GM18498 (cell line): ENCODE results near the gene TMEM222.

Experiments used
- ATAC-seq: cut with Tn5 transposase; IDR thresholded peaks from one replicate; pipeline ENCODE4 v1.9.1; 2021; ENCODE audit warnings: mild to moderate bottlenecking, moderate library complexity; ENCODE audit not compliant: unreplicated experiment

The TMEM222 gene

DNA sequence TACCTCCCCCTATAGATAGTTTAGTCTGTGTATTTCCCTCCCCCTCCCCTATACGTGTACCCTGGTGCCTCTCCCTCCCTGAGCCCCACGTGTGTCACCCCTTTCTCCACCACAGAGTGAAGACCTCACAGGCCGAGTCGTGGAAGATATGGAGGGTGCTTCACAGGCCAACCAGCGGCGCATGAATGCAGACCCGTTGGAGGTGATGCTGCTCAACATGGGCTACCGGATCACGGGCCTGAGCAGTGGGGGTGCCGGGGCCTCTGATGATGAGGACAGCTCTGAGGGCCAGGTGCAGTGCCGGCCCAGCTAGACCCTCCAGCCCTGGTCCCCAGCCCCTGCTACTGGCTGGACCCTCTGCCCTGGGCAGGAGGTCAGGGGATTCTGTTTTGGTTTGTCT, 15.9 kb upstream of the TMEM222 start:
- ATAC-seq: no peak

DNA sequence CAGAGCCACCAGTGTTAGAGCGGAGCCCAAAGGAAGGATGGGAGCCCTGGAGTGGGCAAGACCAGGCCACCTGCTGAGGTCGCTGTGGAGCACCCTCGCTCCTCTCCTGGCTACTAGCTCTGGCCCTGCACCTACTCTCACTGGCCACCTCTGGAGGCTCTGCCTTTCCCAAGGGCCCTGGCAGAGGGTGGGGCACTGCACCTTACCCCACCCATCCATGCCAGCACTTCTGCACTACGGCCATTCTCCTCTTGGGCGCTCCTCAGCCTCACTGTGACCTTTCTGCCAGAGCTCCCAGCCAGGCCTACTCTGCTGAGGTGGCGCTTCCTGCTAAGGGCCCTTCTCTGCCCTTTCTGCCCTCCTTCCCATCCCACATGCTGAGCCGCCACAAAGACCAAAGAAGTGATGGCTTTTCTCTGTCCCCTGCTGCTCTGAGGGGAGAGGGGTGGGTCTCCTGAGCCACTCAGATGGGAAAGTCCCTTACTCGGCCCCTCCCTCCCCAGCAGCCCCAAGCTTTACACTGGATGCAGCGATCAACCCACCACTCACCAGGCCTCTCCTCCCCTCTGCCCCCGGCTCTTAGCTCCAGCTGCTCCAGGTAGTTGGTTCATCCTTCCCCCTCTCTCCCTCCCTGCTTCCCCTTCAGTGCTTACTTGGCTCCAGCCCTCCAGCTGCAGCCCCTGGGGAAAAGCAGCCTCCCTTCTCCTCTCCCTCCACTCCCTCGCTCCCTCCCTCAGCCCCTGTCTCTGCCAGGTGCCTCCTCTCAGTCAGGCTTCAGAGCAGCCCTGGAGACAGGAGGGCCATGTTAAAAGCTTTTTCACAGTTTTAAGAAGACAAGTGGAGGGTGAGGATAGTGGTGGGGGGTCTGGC, 14.8 kb upstream of the TMEM222 start:
- ATAC-seq: no peak

- no peak for ATAC-seq
Observed at GRCh38 chr1:27307874-27308598, 13.9 kb upstream of the TMEM222 start.

DNA sequence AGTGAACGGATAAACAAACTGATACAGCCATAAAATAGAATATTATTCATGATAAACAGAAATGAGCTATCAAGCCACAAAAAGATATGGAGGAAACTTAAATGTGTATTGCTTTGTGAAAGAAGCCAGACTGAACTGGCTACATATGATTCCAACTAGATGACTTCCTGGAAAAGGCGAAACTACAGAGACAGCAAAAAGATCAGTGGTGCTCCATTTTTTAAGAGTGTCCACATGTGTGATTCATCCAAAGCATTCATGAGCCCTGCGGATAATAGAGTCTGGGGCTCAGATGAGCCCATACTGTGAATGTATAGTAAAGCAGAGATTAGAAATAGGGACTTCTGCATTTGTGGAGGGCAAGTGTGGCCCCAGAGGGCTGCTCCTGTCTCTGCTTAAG, 7.8 kb upstream of the TMEM222 start:
- ATAC-seq: no peak

- no peak for ATAC-seq
Observed at GRCh38 chr1:27314737-27315136, 7.2 kb upstream of the TMEM222 start.

GRCh38 chr1:27316860-27317259, 5.1 kb upstream of the TMEM222 start:
- no peak for ATAC-seq

DNA sequence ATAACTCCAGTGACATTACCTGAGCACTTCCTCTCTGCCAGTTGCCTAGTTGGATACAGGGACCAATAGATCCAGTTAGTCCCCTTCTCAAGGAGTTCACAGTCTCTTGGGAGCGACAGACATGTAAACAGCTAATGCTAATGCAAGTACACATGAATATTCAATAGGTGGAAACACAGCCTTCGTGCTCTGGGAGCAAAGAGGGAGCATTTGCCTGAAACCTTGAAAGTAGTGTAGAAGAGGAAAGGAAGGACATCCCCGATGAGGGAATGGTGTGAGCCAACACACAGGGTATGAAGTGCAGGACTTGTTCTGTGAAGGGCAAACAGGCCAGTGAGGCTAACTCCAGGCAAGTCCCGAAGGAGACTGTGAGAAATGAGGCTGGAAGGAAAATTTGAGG, 3.8 kb upstream of the TMEM222 start:
- no peak for ATAC-seq

DNA sequence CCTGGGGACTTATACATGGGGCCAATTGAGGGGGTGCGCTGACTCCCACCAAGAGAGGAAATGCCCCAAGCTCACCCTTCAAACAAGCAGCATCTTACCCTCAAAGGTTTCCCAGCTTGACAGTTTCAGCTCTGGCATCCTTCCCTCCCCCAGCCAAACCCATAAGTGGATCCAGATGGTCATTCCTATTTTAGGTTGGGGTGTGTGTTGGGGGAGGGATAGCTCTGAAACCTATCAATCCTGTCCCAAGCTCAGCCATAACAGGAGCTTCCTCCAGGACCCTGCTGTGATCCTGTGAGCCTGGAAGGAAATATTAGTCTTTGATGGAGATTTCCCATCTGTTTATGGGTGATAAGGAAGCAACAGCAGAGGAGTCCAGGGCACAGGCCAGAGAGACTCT, 3.4 kb upstream of the TMEM222 start:
- ATAC-seq: no peak

DNA sequence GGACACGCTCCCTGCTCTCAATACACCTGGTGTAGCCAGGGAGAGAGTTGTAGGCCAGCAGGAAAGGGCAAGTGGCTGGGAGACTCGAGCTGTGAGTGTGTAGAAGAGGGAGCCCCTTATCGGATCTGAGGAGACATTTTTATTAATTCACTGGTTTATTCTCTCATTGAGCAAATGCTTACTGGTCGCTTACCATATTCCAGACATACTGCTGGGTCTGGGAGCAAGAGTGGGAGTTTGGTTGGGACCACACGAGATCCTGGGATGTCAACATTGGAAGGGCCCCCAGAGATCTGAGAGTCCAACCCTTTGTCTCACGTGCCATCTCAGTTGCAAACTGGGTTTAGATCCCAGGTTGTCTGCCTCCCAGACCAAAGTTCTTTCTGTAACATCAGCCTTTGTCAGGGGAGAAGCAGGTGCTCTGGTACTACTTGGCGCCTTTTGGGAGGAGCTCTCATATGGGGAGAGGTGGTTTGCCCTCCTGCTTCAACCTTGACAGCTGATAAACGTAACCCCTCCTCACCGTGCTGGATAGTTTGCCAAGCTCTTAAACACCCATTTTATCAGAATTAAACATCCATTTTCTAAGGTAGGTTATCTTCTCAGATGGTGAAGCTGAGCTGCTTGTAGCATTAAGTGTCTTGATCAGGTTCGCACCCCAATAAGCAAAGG, 742 bp downstream of the TMEM222 start:
- ATAC-seq: no peak

DNA sequence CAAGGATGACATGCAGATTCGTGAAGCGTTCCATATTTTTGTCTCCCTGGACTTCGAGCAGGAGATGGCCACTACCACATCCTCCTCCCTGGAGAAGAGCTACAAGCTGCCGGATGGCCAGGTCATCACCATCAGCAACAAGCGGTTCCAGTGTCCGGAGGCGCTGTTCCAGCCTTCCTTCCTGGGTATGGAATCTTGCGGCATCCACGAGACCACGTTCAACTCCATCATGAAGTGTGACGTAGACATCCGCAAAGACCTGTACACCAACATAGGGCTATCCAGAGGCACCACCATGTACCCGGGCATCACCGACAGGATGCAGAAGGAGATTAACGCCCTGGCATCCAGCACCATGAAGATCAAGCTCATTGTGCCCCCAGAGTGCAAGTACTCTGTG, 3.3 kb downstream of the TMEM222 start:
- no peak for ATAC-seq

DNA sequence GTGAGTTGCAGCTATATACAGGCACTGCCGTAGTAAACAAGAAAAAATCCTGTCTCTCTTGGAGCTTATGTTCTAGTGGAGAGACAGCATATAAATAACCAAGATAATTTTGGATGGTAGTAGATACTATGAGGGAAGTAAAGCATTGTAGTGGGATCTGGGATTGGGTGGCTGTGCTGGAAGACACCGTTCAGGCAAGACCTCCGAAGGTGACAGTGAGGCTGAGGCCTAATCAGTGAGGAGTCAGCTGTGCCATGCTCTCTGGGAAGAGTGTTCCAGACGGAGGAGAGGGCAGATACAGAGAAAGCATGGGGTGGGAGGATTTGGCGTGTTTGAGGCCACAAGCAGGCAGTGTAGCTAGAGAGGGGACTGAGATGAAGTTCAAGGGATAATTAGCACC, 6.0 kb downstream of the TMEM222 start:
- no peak for ATAC-seq

GRCh38 chr1:27330786-27331185, 8.8 kb downstream of the TMEM222 start:
- no peak for ATAC-seq

- ATAC-seq: no peak
Observed at GRCh38 chr1:27331426-27331825, 9.5 kb downstream of the TMEM222 start.

DNA sequence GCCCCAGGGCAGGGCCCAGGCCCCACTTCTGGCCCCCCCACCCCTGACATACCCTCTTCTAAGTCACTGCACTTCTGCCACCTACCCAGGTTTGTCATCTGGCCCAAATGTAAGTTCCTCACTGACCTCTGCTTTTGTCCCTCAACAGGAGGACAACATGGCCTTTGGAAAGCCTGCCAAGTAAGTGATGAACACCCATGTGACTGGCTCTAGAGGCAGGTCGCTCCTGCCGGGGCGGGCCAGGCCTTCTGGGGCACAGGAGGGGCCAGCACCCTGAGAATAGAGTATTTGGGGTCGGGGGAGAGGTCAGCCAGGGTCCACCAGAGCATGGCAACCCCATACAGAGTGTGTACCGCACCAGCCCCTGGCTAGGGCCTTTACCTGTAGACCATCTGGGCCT, 10.0 kb downstream of the TMEM222 start:
- ATAC-seq: no peak

DNA sequence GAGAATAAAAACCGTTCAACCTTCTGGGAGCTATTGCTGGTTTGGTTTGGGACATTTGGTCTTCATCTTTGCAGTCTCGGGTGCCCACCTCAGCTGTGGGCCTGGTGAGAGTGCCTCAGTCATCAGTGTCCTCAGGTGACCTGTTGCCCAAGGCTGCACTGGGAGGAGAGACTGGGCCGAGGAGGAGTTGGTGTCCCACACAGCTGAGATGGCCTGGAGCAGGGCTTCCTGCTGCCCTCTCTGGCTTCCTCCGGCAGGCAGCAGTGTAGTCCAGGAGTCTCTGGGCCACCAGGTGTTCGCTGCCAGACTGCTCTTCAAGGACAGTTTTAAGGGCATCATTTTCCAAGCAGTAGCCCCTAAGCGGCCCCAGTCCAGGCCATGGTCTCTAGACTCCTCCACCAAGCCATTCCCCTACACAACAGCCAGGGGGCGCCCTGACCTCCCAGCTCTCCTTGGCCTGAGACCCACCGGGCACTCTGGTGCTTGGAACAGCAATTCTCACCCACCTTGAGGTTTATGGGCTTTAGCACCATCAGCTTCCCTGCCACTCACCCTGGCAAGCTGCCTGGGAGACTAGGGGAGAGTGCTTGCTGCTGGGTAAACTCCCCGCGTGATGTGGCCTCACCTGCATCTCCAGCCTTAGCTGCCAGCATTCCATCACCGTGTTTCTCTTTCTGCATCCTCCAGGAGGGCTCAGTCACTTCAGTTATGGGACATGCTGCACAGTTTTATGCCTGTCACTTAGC, 10.7 kb downstream of the TMEM222 start:
- ATAC-seq: no peak

GRCh38 chr1:27333717-27334279, 11.8 kb downstream of the TMEM222 start:
- no peak for ATAC-seq

GRCh38 chr1:27335506-27336422, 13.8 kb downstream of the TMEM222 start:
- no peak for ATAC-seq

DNA sequence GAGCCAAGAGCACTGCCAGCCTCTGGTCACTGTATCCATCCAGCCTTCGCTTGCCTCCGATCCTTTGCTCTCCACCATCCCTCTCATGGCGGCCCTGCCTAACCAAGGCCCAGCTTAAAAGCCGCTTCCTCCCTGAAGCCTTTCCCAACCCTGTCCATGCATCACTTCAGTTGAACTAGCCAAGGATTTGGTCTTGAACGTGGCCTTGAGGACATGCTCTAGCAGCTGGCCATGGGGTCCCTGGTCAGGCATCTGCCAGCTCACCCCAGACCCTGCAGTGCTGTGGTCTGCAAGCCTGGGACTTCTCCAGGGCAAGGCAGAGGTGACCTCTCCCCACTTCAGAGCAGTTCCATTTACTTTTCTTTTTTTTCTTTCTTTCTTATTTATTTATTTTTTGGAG, 14.8 kb downstream of the TMEM222 start:
- ATAC-seq: no peak

- no peak for ATAC-seq
Observed at GRCh38 chr1:27338751-27339150, 16.8 kb downstream of the TMEM222 start.

- no peak for ATAC-seq
Observed at GRCh38 chr1:27339213-27339612, 17.2 kb downstream of the TMEM222 start.
